Keratinocyte (primary cell): Measurements from ENCODE around the gene COL25A1. TPM values are rescaled to one million over a fixed set of nuclear protein-coding genes. Genes with fewer than 3 reads are reported as not detected.

Experiments used
- DNase-seq: peaks from one replicate; pipeline ENCODE4 v3.0.0-alpha.2; 2011; ENCODE audit warnings: low read depth, missing footprints, low spot score
- FAIRE-seq: peaks from 2 replicates; lab custom pipeline; 2011; peaks lifted over from hg19 to GRCh38; lab: Jason Lieb, UNC
- H2AFZ ChIP-seq: 2 replicates; pipeline ENCODE4 v1.6.0; 2012; ENCODE audit warnings: low read length, control low read depth, inconsistent platforms; ENCODE audit not compliant: control insufficient read depth
- H3K27ac ChIP-seq: 2 replicates; pipeline ENCODE4 v1.5.1; 2011; ENCODE audit warnings: low read length; ENCODE audit not compliant: control insufficient read depth, insufficient read depth
- H3K27me3 ChIP-seq: 3 replicates; pipeline ENCODE4 v1.6.0; 2011; ENCODE audit warnings: low read length; ENCODE audit not compliant: control insufficient read depth, insufficient read depth; ENCODE audit errors: extremely low read depth
- H3K36me3 ChIP-seq, 2 experiments: 2 replicates in 1 of 2; 3 replicates in 1 of 2; pipeline ENCODE4 v1.5.1; 2011; ENCODE audit warnings: low read length in 2 of 2, mild to moderate bottlenecking in 1 of 2; ENCODE audit not compliant: control insufficient read depth in 2 of 2, insufficient read depth in 2 of 2; ENCODE audit errors: extremely low read depth in 1 of 2
- H3K4me1 ChIP-seq: 3 replicates; pipeline ENCODE4 v1.5.1; 2011; ENCODE audit warnings: low read length; ENCODE audit not compliant: control insufficient read depth, insufficient read depth; ENCODE audit errors: extremely low read depth
- H3K4me2 ChIP-seq: 3 replicates; pipeline ENCODE4 v1.6.0; 2011; ENCODE audit warnings: low read depth, low read length; ENCODE audit not compliant: control insufficient read depth, insufficient read depth; ENCODE audit errors: extremely low read depth
- H3K4me3 ChIP-seq, 3 experiments: fragments of 200-600 bp in 1 of 3; sonication (generic) in 1 of 3; 2 replicates in 2 of 3; 3 replicates in 1 of 3; pipeline ENCODE4 v1.5.1; 2011 to 2016; ENCODE audit warnings: low read length in 3 of 3, mild to moderate bottlenecking in 3 of 3, control low read depth in 2 of 3, inconsistent platforms in 1 of 3, low read depth in 1 of 3, mixed read lengths in 1 of 3, mixed run types in 1 of 3, moderate library complexity in 1 of 3; ENCODE audit not compliant: control insufficient read depth in 2 of 3, insufficient read depth in 2 of 3; ENCODE audit errors: extremely low read depth in 1 of 3
- H3K79me2 ChIP-seq: 2 replicates; pipeline ENCODE4 v1.6.0; 2012; ENCODE audit warnings: low read length; ENCODE audit not compliant: control insufficient read depth, insufficient read depth
- H3K9ac ChIP-seq: 3 replicates; pipeline ENCODE4 v1.6.0; 2011; ENCODE audit warnings: low read length; ENCODE audit not compliant: control insufficient read depth, insufficient read depth; ENCODE audit errors: extremely low read depth
- H3K9me1 ChIP-seq: 3 replicates; pipeline ENCODE4 v1.6.0; 2011; ENCODE audit warnings: low read length; ENCODE audit not compliant: control insufficient read depth, insufficient read depth; ENCODE audit errors: extremely low read depth
- H3K9me3 ChIP-seq: 2 replicates; pipeline ENCODE4 v1.5.1; 2012; ENCODE audit warnings: low read depth, low read length; ENCODE audit not compliant: control insufficient read depth
- H4K20me1 ChIP-seq: 3 replicates; pipeline ENCODE4 v1.6.0; 2011; ENCODE audit warnings: low read length; ENCODE audit not compliant: control insufficient read depth, insufficient read depth; ENCODE audit errors: extremely low read depth
- CTCF ChIP-seq, 3 experiments: IDR thresholded peaks in 1 of 3; conservative IDR thresholded peaks in 1 of 3; optimal IDR thresholded peaks in 1 of 3; 2 replicates in 2 of 3; 3 replicates in 1 of 3; pipeline versions ENCODE3 to v1.5.1; 2011; ENCODE audit warnings: low read length in 3 of 3, mild to moderate bottlenecking in 3 of 3, moderate library complexity in 2 of 3, control low read depth in 1 of 3, inconsistent platforms in 1 of 3; ENCODE audit not compliant: insufficient read depth in 2 of 3; ENCODE audit errors: extremely low read depth in 1 of 3
- EZH2 ChIP-seq: IDR thresholded peaks from one replicate; pipeline ENCODE4 v1.6.1; 2012; ENCODE audit warnings: inconsistent platforms, mild to moderate bottlenecking, low read length, moderate library complexity
- dilution Hi-C: fragments of 300-500 bp; cut with MboI; formaldehyde crosslinking; loops from one replicate; pipeline ENCODE4 v1.7.0; 2020; ENCODE audit warnings: low sequenced_read_pairs; ENCODE audit not compliant: extremely low pct_ligation_motif_present
- polyA plus RNA-seq, 5 experiments: library from polyadenylated mRNA; depleted of rRNA in 3 of 5; stranded (reverse) in 3 of 5; stranded (forward) in 1 of 5; unstranded in 1 of 5; fragments of >200 nt; gene quantifications; 1 replicate in 1 of 5; 2 replicates in 3 of 5; 3 replicates in 1 of 5; pipeline versions ENCODE4 v1.2.1 to v1.2.3, GENCODE V29; 2011 to 2012; ENCODE audit warnings: missing spikeins in 2 of 5, low read depth in 1 of 5, low replicate concordance in 1 of 5

COL25A1 gene
- polyA plus RNA-seq, 1 donor (not counting 4 experiments of a cell fraction or from before 2014, with no cell fraction given): not detected

GRCh38 chr4:109209647-109210046, 92.8 kb downstream of the COL25A1 start:
- no peaks in the 10 kb centered on the region for H4K20me1 ChIP-seq
- H3K9me1 ChIP-seq: no peaks in the 10 kb centered on the region
- DNase-seq (no peak), FAIRE-seq (no peak)
- TF ChIP-seq EZH2 (no peak), CTCF (optimal IDR thresholded peaks at IDR 0.05 in 1 of 3, IDR thresholded peaks at IDR 0.05 in 1 of 3, conservative IDR thresholded peaks at IDR 0.05 in 1 of 3; ENCODE audit: extremely low read depth in 1 of 3, insufficient read depth in 2 of 3, low read length in 3 of 3) (no peak)
- no peaks in the 10 kb centered on the region for H3K79me2 ChIP-seq
- no peak overlapping the region for H3K9ac ChIP-seq
- no peaks in the 10 kb centered on the region for H3K36me3 ChIP-seq
- no peak overlapping the region for H3K27ac ChIP-seq
- dilution Hi-C loops: no loop called here
- no peak overlapping the region for H2AFZ ChIP-seq
- H3K4me2 ChIP-seq: no peak overlapping the region
- no peaks in the 10 kb centered on the region for H3K4me1 ChIP-seq
- H3K9me3 ChIP-seq: no peaks in the 10 kb centered on the region
- H3K4me3 ChIP-seq: no peak overlapping the region
- no peaks in the 10 kb centered on the region for H3K27me3 ChIP-seq

GRCh38 chr4:109207898-109208297, 94.6 kb downstream of the COL25A1 start:
- no peaks in the 10 kb centered on the region for H3K9me1 ChIP-seq
- no peaks in the 10 kb centered on the region for H3K9me3 ChIP-seq
- no peaks in the 10 kb centered on the region for H3K27me3 ChIP-seq
- H3K4me1 ChIP-seq: no peaks in the 10 kb centered on the region
- no peak for FAIRE-seq
- H3K4me2 ChIP-seq: no peak overlapping the region
- H3K27ac ChIP-seq: no peak overlapping the region
- dilution Hi-C loops: no loop called here
- TF ChIP-seq EZH2 (no peak), CTCF (optimal IDR thresholded peaks at IDR 0.05 in 1 of 3, IDR thresholded peaks at IDR 0.05 in 1 of 3, conservative IDR thresholded peaks at IDR 0.05 in 1 of 3; ENCODE audit: extremely low read depth in 1 of 3, insufficient read depth in 2 of 3, low read length in 3 of 3) (no peak)
- no peaks in the 10 kb centered on the region for H3K79me2 ChIP-seq
- H4K20me1 ChIP-seq: no peaks in the 10 kb centered on the region
- H2AFZ ChIP-seq: no peak overlapping the region
- H3K9ac ChIP-seq: no peak overlapping the region
- H3K36me3 ChIP-seq: no peaks in the 10 kb centered on the region
- no peak overlapping the region for H3K4me3 ChIP-seq
- no peak for DNase-seq
